ENCODE measurements around the gene MREG.

MREG gene

GRCh38 chr2:216051350-216051749 is 38.0 kb upstream of the MREG start:
- no peak for DNase-seq
- Histone ChIP-seq H4K20me1 (ENCODE audit: insufficient read depth, low read length) (no peaks in the 10 kb centered on the region), H3K79me2 (ENCODE audit: low read length) (no peaks in the 10 kb centered on the region), H3K27me3 (replicated peaks; ENCODE audit: insufficient read depth, low read length) (no peaks in the 10 kb centered on the region), H3K4me3 (ENCODE audit: low read length) (no peak overlapping the region), H3K9me3 (replicated peaks; ENCODE audit: insufficient read depth, low read length) (no peaks in the 10 kb centered on the region), H3F3A (ENCODE audit: insufficient read depth, low read length) (no peaks in the 10 kb centered on the region), H3K9ac (ENCODE audit: low read length) (no peak overlapping the region), H2AFZ (ENCODE audit: low read length) (no peak overlapping the region), H3K4me2 (ENCODE audit: low read depth, low read length) (no peak overlapping the region), H3K27ac (ENCODE audit: low read length) (no peak overlapping the region), H3K36me3 (replicated peaks; ENCODE audit: insufficient read depth, low read length) (no peaks in the 10 kb centered on the region), H3K9me2 (replicated peaks; ENCODE audit: insufficient read depth, low read length) (no peaks in the 10 kb centered on the region), H3K4me1 (ENCODE audit: low read length) (0 out of 2 replicates have a peak, but pooled peaks cover 4% of the 10 kb centered on the region)
- TF ChIP-seq, protein P1, sequence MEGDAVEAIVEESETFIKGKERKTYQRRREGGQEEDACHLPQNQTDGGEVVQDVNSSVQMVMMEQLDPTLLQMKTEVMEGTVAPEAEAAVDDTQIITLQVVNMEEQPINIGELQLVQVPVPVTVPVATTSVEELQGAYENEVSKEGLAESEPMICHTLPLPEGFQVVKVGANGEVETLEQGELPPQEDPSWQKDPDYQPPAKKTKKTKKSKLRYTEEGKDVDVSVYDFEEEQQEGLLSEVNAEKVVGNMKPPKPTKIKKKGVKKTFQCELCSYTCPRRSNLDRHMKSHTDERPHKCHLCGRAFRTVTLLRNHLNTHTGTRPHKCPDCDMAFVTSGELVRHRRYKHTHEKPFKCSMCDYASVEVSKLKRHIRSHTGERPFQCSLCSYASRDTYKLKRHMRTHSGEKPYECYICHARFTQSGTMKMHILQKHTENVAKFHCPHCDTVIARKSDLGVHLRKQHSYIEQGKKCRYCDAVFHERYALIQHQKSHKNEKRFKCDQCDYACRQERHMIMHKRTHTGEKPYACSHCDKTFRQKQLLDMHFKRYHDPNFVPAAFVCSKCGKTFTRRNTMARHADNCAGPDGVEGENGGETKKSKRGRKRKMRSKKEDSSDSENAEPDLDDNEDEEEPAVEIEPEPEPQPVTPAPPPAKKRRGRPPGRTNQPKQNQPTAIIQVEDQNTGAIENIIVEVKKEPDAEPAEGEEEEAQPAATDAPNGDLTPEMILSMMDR (IDR thresholded peaks at IDR 0.05; ENCODE audit: low read length), result no peak

GRCh38 chr2:216049452-216049851 is 36.1 kb upstream of the MREG start:
- no peaks in the 10 kb centered on the region for H3F3A ChIP-seq (ENCODE audit: insufficient read depth, low read length)
- no peaks in the 10 kb centered on the region for H3K27me3 ChIP-seq (replicated peaks; ENCODE audit: insufficient read depth, low read length)
- no peaks in the 10 kb centered on the region for H3K4me1 ChIP-seq (ENCODE audit: low read length)
- no peak for TF ChIP-seq EZH2phosphoT487 (IDR thresholded peaks at IDR 0.05; ENCODE audit: low read length)
- TF ChIP-seq, protein P1 (IDR thresholded peaks at IDR 0.05; ENCODE audit: low read length), result no peak
- TF ChIP-seq EZH2 (optimal IDR thresholded peaks at IDR 0.05; ENCODE audit: low read depth, low read length), result no peak
- no peak overlapping the region for H3K27ac ChIP-seq (ENCODE audit: low read length)
- DNase-seq, result no peak
- H3K36me3 ChIP-seq (replicated peaks; ENCODE audit: insufficient read depth, low read length), result no peaks in the 10 kb centered on the region
- no peak overlapping the region for H2AFZ ChIP-seq (ENCODE audit: low read length)
- H4K20me1 ChIP-seq (ENCODE audit: insufficient read depth, low read length), result no peaks in the 10 kb centered on the region
- no peak overlapping the region for H3K9ac ChIP-seq (ENCODE audit: low read length)
- no peaks in the 10 kb centered on the region for H3K79me2 ChIP-seq (ENCODE audit: low read length)
- no peaks in the 10 kb centered on the region for H3K9me3 ChIP-seq (replicated peaks; ENCODE audit: insufficient read depth, low read length)
- H3K9me2 ChIP-seq (replicated peaks; ENCODE audit: insufficient read depth, low read length), result no peaks in the 10 kb centered on the region
- no peak overlapping the region for H3K4me3 ChIP-seq (ENCODE audit: low read length)
- no peak overlapping the region for H3K4me2 ChIP-seq (ENCODE audit: low read depth, low read length)

GRCh38 chr2:216047397-216047796 is 34.0 kb upstream of the MREG start:
- no peaks in the 10 kb centered on the region for H4K20me1 ChIP-seq (ENCODE audit: insufficient read depth, low read length)
- no peak overlapping the region for H3K9ac ChIP-seq (ENCODE audit: low read length)
- no peaks in the 10 kb centered on the region for H3K36me3 ChIP-seq (replicated peaks; ENCODE audit: insufficient read depth, low read length)
- H3K4me1 ChIP-seq (ENCODE audit: low read length), result no peaks in the 10 kb centered on the region
- H3K79me2 ChIP-seq (ENCODE audit: low read length), result no peaks in the 10 kb centered on the region
- TF ChIP-seq, protein P1 (IDR thresholded peaks at IDR 0.05; ENCODE audit: low read length), result no peak
- TF ChIP-seq EZH2 (optimal IDR thresholded peaks at IDR 0.05; ENCODE audit: low read depth, low read length) (no peak), EZH2phosphoT487 (IDR thresholded peaks at IDR 0.05; ENCODE audit: low read length) (no peak)
- H3K4me2 ChIP-seq (ENCODE audit: low read depth, low read length), result no peak overlapping the region
- no peak overlapping the region for H3K27ac ChIP-seq (ENCODE audit: low read length)
- no peak for DNase-seq
- H3F3A ChIP-seq (ENCODE audit: insufficient read depth, low read length), result no peaks in the 10 kb centered on the region
- H3K4me3 ChIP-seq (ENCODE audit: low read length), result no peak overlapping the region
- H3K27me3 ChIP-seq (replicated peaks; ENCODE audit: insufficient read depth, low read length), result no peaks in the 10 kb centered on the region
- H3K9me3 ChIP-seq (replicated peaks; ENCODE audit: insufficient read depth, low read length), result no peaks in the 10 kb centered on the region
- H2AFZ ChIP-seq (ENCODE audit: low read length), result no peak overlapping the region
- H3K9me2 ChIP-seq (replicated peaks; ENCODE audit: insufficient read depth, low read length), result no peaks in the 10 kb centered on the region

All from MM.1S (cell line).